GM12865 (cell line): Measurements from ENCODE around the gene LTBP3.

Source experiments
- DNase-seq: peaks from one replicate; pipeline ENCODE4 v3.0.0; 2010; ENCODE audit warnings: low read depth
- H3K4me3 ChIP-seq: 2 replicates; pipeline ENCODE4 v1.5.1; 2011; ENCODE audit warnings: mild to moderate bottlenecking, low read depth, low read length, control low read depth
- TF ChIP-seq, protein P1 (sequence below): IDR thresholded peaks from 2 replicates; pipeline ENCODE4 v1.5.1; 2011; ENCODE audit warnings: low read length, control low read depth, low read depth, inconsistent platforms; ENCODE audit not compliant: insufficient read depth; ENCODE audit errors: missing control alignments

Gene LTBP3

DNA sequence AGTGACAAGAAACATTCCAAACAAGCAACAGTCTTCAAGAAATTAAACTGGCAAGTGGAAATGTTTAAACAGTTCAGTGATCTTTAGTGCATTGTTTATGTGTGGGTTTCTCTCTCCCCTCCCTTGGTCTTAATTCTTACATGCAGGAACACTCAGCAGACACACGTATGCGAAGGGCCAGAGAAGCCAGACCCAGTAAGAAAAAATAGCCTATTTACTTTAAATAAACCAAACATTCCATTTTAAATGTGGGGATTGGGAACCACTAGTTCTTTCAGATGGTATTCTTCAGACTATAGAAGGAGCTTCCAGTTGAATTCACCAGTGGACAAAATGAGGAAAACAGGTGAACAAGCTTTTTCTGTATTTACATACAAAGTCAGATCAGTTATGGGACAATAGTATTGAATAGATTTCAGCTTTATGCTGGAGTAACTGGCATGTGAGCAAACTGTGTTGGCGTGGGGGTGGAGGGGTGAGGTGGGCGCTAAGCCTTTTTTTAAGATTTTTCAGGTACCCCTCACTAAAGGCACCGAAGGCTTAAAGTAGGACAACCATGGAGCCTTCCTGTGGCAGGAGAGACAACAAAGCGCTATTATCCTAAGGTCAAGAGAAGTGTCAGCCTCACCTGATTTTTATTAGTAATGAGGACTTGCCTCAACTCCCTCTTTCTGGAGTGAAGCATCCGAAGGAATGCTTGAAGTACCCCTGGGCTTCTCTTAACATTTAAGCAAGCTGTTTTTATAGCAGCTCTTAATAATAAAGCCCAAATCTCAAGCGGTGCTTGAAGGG lies 53.3 kb downstream of the LTBP3 start:
- TF ChIP-seq, protein P1, sequence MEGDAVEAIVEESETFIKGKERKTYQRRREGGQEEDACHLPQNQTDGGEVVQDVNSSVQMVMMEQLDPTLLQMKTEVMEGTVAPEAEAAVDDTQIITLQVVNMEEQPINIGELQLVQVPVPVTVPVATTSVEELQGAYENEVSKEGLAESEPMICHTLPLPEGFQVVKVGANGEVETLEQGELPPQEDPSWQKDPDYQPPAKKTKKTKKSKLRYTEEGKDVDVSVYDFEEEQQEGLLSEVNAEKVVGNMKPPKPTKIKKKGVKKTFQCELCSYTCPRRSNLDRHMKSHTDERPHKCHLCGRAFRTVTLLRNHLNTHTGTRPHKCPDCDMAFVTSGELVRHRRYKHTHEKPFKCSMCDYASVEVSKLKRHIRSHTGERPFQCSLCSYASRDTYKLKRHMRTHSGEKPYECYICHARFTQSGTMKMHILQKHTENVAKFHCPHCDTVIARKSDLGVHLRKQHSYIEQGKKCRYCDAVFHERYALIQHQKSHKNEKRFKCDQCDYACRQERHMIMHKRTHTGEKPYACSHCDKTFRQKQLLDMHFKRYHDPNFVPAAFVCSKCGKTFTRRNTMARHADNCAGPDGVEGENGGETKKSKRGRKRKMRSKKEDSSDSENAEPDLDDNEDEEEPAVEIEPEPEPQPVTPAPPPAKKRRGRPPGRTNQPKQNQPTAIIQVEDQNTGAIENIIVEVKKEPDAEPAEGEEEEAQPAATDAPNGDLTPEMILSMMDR: no peak
- peak overlapping the region; percentile 72 for H3K4me3 ChIP-seq
- peak; percentile 65 for DNase-seq

DNA sequence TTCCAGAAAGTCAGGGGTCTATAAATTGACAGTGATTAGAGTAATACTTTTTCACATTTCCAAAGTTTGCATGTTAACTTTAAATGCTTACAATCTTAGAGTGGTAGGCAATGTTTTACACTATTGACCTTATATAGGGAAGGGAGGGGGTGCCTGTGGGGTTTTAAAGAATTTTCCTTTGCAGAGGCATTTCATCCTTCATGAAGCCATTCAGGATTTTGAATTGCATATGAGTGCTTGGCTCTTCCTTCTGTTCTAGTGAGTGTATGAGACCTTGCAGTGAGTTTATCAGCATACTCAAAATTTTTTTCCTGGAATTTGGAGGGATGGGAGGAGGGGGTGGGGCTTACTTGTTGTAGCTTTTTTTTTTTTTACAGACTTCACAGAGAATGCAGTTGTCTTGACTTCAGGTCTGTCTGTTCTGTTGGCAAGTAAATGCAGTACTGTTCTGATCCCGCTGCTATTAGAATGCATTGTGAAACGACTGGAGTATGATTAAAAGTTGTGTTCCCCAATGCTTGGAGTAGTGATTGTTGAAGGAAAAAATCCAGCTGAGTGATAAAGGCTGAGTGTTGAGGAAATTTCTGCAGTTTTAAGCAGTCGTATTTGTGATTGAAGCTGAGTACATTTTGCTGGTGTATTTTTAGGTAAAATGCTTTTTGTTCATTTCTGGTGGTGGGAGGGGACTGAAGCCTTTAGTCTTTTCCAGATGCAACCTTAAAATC lies 54.0 kb downstream of the LTBP3 start:
- TF ChIP-seq, protein P1: no peak
- DNase-seq: no peak
- peak overlapping the region; percentile 72 for H3K4me3 ChIP-seq

DNA sequence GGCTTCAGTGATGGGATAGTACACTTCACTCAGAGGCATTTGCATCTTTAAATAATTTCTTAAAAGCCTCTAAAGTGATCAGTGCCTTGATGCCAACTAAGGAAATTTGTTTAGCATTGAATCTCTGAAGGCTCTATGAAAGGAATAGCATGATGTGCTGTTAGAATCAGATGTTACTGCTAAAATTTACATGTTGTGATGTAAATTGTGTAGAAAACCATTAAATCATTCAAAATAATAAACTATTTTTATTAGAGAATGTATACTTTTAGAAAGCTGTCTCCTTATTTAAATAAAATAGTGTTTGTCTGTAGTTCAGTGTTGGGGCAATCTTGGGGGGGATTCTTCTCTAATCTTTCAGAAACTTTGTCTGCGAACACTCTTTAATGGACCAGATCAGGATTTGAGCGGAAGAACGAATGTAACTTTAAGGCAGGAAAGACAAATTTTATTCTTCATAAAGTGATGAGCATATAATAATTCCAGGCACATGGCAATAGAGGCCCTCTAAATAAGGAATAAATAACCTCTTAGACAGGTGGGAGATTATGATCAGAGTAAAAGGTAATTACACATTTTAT lies 54.7 kb downstream of the LTBP3 start:
- TF ChIP-seq, protein P1: no peak
- no peak for DNase-seq
- peak overlapping the region; percentile 72 for H3K4me3 ChIP-seq

DNA sequence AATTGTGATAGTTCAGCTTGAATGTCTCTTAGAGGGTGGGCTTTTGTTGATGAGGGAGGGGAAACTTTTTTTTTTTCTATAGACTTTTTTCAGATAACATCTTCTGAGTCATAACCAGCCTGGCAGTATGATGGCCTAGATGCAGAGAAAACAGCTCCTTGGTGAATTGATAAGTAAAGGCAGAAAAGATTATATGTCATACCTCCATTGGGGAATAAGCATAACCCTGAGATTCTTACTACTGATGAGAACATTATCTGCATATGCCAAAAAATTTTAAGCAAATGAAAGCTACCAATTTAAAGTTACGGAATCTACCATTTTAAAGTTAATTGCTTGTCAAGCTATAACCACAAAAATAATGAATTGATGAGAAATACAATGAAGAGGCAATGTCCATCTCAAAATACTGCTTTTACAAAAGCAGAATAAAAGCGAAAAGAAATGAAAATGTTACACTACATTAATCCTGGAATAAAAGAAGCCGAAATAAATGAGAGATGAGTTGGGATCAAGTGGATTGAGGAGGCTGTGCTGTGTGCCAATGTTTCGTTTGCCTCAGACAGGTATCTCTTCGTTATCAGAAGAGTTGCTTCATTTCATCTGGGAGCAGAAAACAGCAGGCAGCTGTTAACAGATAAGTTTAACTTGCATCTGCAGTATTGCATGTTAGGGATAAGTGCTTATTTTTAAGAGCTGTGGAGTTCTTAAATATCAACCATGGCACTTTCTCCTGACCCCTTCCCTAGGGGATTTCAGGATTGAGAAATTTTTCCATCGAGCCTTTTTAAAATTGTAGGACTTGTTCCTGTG lies 55.4 kb downstream of the LTBP3 start:
- TF ChIP-seq, protein P1: no peak
- DNase-seq: peak; percentile 63
- peak overlapping the region; percentile 72 for H3K4me3 ChIP-seq

DNA sequence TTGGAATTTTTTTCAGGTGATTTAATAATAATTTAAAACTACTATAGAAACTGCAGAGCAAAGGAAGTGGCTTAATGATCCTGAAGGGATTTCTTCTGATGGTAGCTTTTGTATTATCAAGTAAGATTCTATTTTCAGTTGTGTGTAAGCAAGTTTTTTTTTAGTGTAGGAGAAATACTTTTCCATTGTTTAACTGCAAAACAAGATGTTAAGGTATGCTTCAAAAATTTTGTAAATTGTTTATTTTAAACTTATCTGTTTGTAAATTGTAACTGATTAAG lies 55.9 kb downstream of the LTBP3 start:
- TF ChIP-seq, protein P1: no peak
- H3K4me3 ChIP-seq: peak overlapping the region; percentile 72
- no peak for DNase-seq

DNA sequence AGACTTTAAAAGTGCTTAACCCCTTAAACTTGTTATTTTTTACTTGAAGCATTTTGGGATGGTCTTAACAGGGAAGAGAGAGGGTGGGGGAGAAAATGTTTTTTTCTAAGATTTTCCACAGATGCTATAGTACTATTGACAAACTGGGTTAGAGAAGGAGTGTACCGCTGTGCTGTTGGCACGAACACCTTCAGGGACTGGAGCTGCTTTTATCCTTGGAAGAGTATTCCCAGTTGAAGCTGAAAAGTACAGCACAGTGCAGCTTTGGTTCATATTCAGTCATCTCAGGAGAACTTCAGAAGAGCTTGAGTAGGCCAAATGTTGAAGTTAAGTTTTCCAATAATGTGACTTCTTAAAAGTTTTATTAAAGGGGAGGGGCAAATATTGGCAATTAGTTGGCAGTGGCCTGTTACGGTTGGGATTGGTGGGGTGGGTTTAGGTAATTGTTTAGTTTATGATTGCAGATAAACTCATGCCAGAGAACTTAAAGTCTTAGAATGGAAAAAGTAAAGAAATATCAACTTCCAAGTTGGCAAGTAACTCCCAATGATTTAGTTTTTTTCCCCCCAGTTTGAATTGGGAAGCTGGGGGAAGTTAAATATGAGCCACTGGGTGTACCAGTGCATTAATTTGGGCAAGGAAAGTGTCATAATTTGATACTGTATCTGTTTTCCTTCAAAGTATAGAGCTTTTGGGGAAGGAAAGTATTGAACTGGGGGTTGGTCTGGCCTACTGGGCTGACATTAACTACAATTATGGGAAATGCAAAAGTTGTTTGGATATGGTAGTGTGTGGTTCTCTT lies 56.5 kb downstream of the LTBP3 start:
- peak overlapping the region; percentile 72 for H3K4me3 ChIP-seq
- TF ChIP-seq, protein P1: no peak
- DNase-seq: peak; percentile 55
